Body of pancreas (tissue), 4 donors: ENCODE measurements around the gene CHST9.

Experiments used
- CTCF ChIP-seq, 7 experiments: fragments of 450-650 bp in 4 of 7; fragments of 200-600 bp in 3 of 7; sonication (generic) in 3 of 7; IDR thresholded peaks; one replicate each; pipeline ENCODE4 v1.5.1; 2016 to 2019; ENCODE audit warnings: antibody characterized with exemption in 7 of 7
- POLR2A ChIP-seq, 3 donors: fragments of 450-650 bp; IDR thresholded peaks; one replicate each; pipeline ENCODE4 v1.6.1; 2016; ENCODE audit warnings: antibody characterized with exemption in 3 of 3, mild to moderate bottlenecking in 2 of 3

DNA sequence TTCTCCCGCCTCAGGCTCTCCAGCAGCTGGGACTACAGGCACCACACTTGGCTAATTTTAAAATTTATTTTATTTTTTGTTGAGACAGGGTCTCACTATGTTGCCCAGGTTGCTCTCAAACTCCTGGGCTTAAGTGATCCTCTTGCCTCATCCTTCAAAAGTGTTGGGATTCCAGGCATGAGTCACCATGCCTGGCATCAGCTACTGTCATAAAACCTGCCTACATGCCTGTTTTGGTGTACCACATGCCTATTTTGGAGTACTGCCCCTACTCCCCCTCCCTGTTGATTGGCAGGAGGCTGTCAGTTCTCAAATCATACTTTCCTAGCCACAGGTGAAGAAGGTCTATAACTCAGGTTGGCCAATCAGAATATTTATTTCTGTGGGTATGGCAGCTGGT, 64.0 kb downstream of the CHST9 start:
- TF ChIP-seq POLR2A (IDR thresholded peaks at IDR 0.05) (no peak), CTCF (IDR thresholded peaks at IDR 0.05) (no peak)
